T-cell (primary cell): Measurements from ENCODE around the gene ZDHHC8. TPM values are rescaled to one million over a fixed set of nuclear protein-coding genes. Genes with fewer than 3 reads are reported as not detected.

Experiments
- ATAC-seq, 4 experiments: fragments of 200-7000 bp in 3 of 4; fragments of 150-1000 bp in 1 of 4; cut with Tn5 transposase; replicated peaks in 1 of 4; 1 replicate in 3 of 4; 2 replicates in 1 of 4; pipeline ENCODE4 v1.10.0; 2021; ENCODE audit warnings: moderate library complexity in 3 of 4, mild to moderate bottlenecking in 2 of 4, moderate number of reproducible peaks in 1 of 4
- CTCF ChIA-PET, 2 donors: fragments of 300-600 bp; sonication (Branson Sonifier 250); formaldehyde crosslinking; loops; one replicate each; lab custom pipeline; 2022; ENCODE audit warnings: antibody characterized with exemption in 2 of 2; lab: Charles Lee
- POLR2A ChIA-PET, 2 donors: fragments of 300-600 bp; sonication (Branson Sonifier 250); formaldehyde crosslinking; loops; one replicate each; lab custom pipeline; 2022; ENCODE audit warnings: antibody characterized with exemption in 2 of 2; lab: Charles Lee
- DNase-seq, 35 experiments: peaks; one replicate each; pipeline versions ENCODE4 v3.0.0 to v3.0.0-alpha.2; 2013 to 2023
- H3K27ac ChIP-seq: one replicate; pipeline ENCODE4 v1.5.1; 2013; ENCODE audit warnings: low read length
- H3K27me3 ChIP-seq, 2 experiments: replicated peaks in 1 of 2; 1 replicate in 1 of 2; 2 replicates in 1 of 2; pipeline versions ENCODE4 v1.6.1 to v1.7.0; 2013; ENCODE audit warnings: low read length in 1 of 2, mixed read lengths in 1 of 2; ENCODE audit not compliant: control insufficient read depth in 2 of 2, insufficient read depth in 2 of 2; ENCODE audit errors: extremely low read depth in 1 of 2
- H3K36me3 ChIP-seq, 2 donors: 1 replicate in 1 of 2; 2 replicates in 1 of 2; pipeline versions ENCODE4 v1.6.1 to v1.7.0; 2013; ENCODE audit warnings: low read length in 1 of 2; ENCODE audit not compliant: control insufficient read depth in 2 of 2, insufficient read depth in 1 of 2; ENCODE audit errors: extremely low read depth in 1 of 2
- H3K4me1 ChIP-seq, 2 experiments: 1 replicate in 1 of 2; 2 replicates in 1 of 2; pipeline versions ENCODE4 v1.6.1 to v1.7.0; 2013; ENCODE audit warnings: low read length in 2 of 2, mixed read lengths in 1 of 2; ENCODE audit not compliant: insufficient read depth in 2 of 2, control insufficient read depth in 1 of 2; ENCODE audit errors: extremely low read depth in 1 of 2
- H3K4me3 ChIP-seq, 2 donors: 1 replicate in 1 of 2; 2 replicates in 1 of 2; pipeline versions ENCODE4 v1.5.1 to v1.7.0; 2013; ENCODE audit warnings: mild to moderate bottlenecking in 2 of 2, low read length in 1 of 2, moderate library complexity in 1 of 2; ENCODE audit not compliant: control insufficient read depth in 1 of 2; ENCODE audit errors: extremely low read depth in 1 of 2
- H3K9me3 ChIP-seq: 2 replicates; pipeline ENCODE4 v1.7.0; 2013
- H3K27ac Mint-ChIP-seq, 2 donors: one replicate each; pipeline ENCODE4 v1.8.0; 2020 to 2021; ENCODE audit warnings: mild to moderate bottlenecking in 2 of 2, mixed read lengths in 2 of 2
- H3K27me3 Mint-ChIP-seq, 2 donors: one replicate each; pipeline ENCODE4 v1.8.0; 2021 to 2022; ENCODE audit warnings: mixed read lengths in 2 of 2
- H3K36me3 Mint-ChIP-seq: one replicate; pipeline ENCODE4 v1.8.0; 2021; ENCODE audit warnings: mixed read lengths
- H3K4me1 Mint-ChIP-seq, 3 donors: one replicate each; pipeline ENCODE4 v1.8.0; 2020 to 2022; ENCODE audit warnings: mixed read lengths in 3 of 3, mild to moderate bottlenecking in 1 of 3
- H3K4me3 Mint-ChIP-seq, 3 donors: one replicate each; pipeline ENCODE4 v1.8.0; 2020 to 2022; ENCODE audit warnings: mild to moderate bottlenecking in 3 of 3, mixed read lengths in 3 of 3, moderate library complexity in 3 of 3
- H3K9me3 Mint-ChIP-seq, 3 donors: one replicate each; pipeline ENCODE4 v1.8.0; 2020 to 2022; ENCODE audit warnings: mixed read lengths in 3 of 3
- WGBS: methylation state at CpG from one replicate; pipeline ENCODE4 v1.1.5; 2013; ENCODE audit warnings: missing lambda C conversion rate; ENCODE audit not compliant: insufficient coverage; 5-methylcytosine and 5-hydroxymethylcytosine counted together
- total RNA-seq, 35 experiments: library from RNA in 6 of 35; stranded (reverse) in 6 of 35; fragments of 120-200 nt in 1 of 35; gene quantifications; one replicate each; pipeline versions ENCODE4 v1.2.1 to v1.2.4 and lab custom pipeline; 2013 to 2026

ZDHHC8 gene
- total RNA-seq, 5 donors from 2014 or later (not counting 1 experiment from before 2014, with no cell fraction given): 68.4 to 102 (median 92.1) TPM

DNA sequence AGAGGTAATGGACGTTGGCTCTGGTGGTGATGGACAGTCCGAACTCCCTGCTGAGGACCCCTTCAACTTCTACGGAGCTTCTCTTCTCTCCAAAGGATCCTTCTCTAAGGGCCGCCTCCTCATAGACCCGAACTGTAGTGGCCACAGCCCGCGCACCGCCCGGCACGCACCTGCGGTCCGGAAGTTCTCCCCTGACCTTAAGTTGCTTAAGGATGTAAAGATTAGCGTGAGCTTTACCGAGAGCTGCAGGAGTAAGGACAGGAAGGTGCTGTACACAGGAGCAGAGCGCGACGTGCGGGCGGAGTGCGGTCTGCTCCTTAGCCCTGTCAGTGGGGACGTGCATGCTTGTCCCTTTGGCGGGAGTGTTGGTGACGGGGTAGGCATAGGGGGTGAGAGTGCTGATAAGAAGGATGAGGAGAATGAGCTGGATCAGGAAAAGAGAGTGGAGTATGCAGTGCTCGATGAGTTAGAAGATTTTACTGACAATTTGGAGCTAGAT, 45.5 kb upstream of the ZDHHC8 start:
- Mint-ChIP-seq H3K27ac (peak overlapping the region in 1 of 2 donors; percentile 44), H3K4me1 (peaks cover 51 to 60% (median 60%) of the 10 kb centered on the region in 3 donors), H3K36me3 (peaks cover 39% of the 10 kb centered on the region), H3K27me3 (no peaks in the 10 kb centered on the region), H3K4me3 (no peak overlapping the region), H3K9me3 (no peaks in the 10 kb centered on the region)
- Histone ChIP-seq H3K27me3 (no peaks in the 10 kb centered on the region), H3K27ac (no peak overlapping the region), H3K4me3 (no peak overlapping the region), H3K9me3 (no peaks in the 10 kb centered on the region), H3K36me3 (peaks cover 26 to 55% of the 10 kb centered on the region in 2 donors), H3K4me1 (peaks cover 12 to 95% of the 10 kb centered on the region in 2 experiments)
- ChIA-PET CTCF (no interaction called here), POLR2A (no interaction called here)
- ATAC-seq (no peak), DNase-seq (no peak)
- WGBS: 96% methylated on average over 19 of the region's 24 CpGs

- H3K36me3 Mint-ChIP-seq: peaks cover 45% of the 10 kb centered on the region
- no peak for ATAC-seq
- peaks cover 50 to 59% (median 54%) of the 10 kb centered on the region in 3 donors for H3K4me1 Mint-ChIP-seq
- peaks cover 26 to 61% of the 10 kb centered on the region in 2 donors for H3K36me3 ChIP-seq
- no peak for DNase-seq
- no peaks in the 10 kb centered on the region for H3K27me3 Mint-ChIP-seq
- no peaks in the 10 kb centered on the region for H3K9me3 ChIP-seq
- POLR2A ChIA-PET: no interaction called here
- no peaks in the 10 kb centered on the region for H3K27me3 ChIP-seq
- H3K4me3 Mint-ChIP-seq: no peak overlapping the region
- H3K27ac ChIP-seq: no peak overlapping the region
- no peak overlapping the region for H3K4me3 ChIP-seq
- WGBS: 100% methylated on average over 5 of the region's 5 CpGs
- peaks cover 6 to 94% of the 10 kb centered on the region in 2 experiments for H3K4me1 ChIP-seq
- CTCF ChIA-PET: no interaction called here
- H3K9me3 Mint-ChIP-seq: no peaks in the 10 kb centered on the region
- H3K27ac Mint-ChIP-seq: peak overlapping the region in 1 of 2 donors; percentile 44
Observed at GRCh38 chr22:20086763-20087162, 44.8 kb upstream of the ZDHHC8 start.

- H3K9me3 ChIP-seq: no peaks in the 10 kb centered on the region
- Mint-ChIP-seq H3K4me1 (peaks cover 46 to 56% (median 47%) of the 10 kb centered on the region in 3 donors), H3K4me3 (peak overlapping the region in 2 of 3 donors; percentile 28 to 44), H3K27ac (peak overlapping the region; percentile 8 to 33), H3K9me3 (no peaks in the 10 kb centered on the region), H3K27me3 (no peaks in the 10 kb centered on the region), H3K36me3 (peaks cover 53% of the 10 kb centered on the region)
- no peaks in the 10 kb centered on the region for H3K27me3 ChIP-seq
- no peak overlapping the region for H3K27ac ChIP-seq
- DNase-seq (peak in 4 of 35 experiments; percentile 3 to 41 (median 26)), ATAC-seq (peak in 2 of 4 experiments; percentile 30 to 45)
- ChIA-PET POLR2A (interaction anchor here in 1 of 2 donors (0.6 kb wide), 1 partner anchor 759 kb away, joined by 7 read pairs; no protein-coding TSS in a partner anchor), CTCF (no interaction called here)
- H3K4me3 ChIP-seq: no peak overlapping the region
- 82% methylated on average over 14 of the region's 14 CpGs for WGBS
- H3K4me1 ChIP-seq: peaks cover 4 to 95% of the 10 kb centered on the region in 2 experiments
- H3K36me3 ChIP-seq: peaks cover 34 to 66% of the 10 kb centered on the region in 2 donors
Observed at GRCh38 chr22:20087319-20088262, 44.0 kb upstream of the ZDHHC8 start.

DNA sequence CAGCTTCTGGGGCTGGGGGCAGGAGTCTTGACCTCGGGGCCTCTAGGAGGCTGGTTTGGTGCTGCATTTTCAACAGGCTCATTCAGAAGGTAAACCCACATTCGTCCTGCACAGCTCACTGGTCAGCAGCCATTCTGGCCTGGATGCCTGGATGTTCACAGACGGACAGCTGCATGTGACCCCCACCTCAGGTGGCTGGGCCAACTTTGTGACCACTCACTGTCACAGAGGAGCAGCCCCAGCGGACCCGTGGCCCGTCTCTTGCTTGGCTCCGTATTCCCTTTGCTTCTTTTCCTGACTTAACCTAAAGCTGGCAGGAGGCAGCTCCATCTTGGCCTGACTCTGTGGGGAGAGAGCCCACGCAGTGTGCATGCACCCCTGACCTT, 43.3 kb upstream of the ZDHHC8 start:
- WGBS: 97% methylated on average over 3 of the region's 8 CpGs
- no peak for DNase-seq
- no peak overlapping the region for H3K27ac ChIP-seq
- no peaks in the 10 kb centered on the region for H3K27me3 Mint-ChIP-seq
- ChIA-PET CTCF (no interaction called here), POLR2A (interaction anchor here in 1 of 2 donors (0.6 kb wide), 1 partner anchor 759 kb away, joined by 7 read pairs; no protein-coding TSS in a partner anchor)
- H3K4me1 Mint-ChIP-seq: peaks cover 39 to 50% (median 40%) of the 10 kb centered on the region in 3 donors
- H3K36me3 Mint-ChIP-seq: peaks cover 54% of the 10 kb centered on the region
- no peaks in the 10 kb centered on the region for H3K27me3 ChIP-seq
- no peaks in the 10 kb centered on the region for H3K9me3 Mint-ChIP-seq
- H3K4me3 ChIP-seq: no peak overlapping the region
- H3K4me1 ChIP-seq: peaks cover 0 to 95% of the 10 kb centered on the region in 2 experiments
- peak overlapping the region in 1 of 2 donors; percentile 8 for H3K27ac Mint-ChIP-seq
- no peaks in the 10 kb centered on the region for H3K9me3 ChIP-seq
- ATAC-seq: no peak
- H3K36me3 ChIP-seq: peaks cover 36 to 70% of the 10 kb centered on the region in 2 donors
- H3K4me3 Mint-ChIP-seq: no peak overlapping the region

DNA sequence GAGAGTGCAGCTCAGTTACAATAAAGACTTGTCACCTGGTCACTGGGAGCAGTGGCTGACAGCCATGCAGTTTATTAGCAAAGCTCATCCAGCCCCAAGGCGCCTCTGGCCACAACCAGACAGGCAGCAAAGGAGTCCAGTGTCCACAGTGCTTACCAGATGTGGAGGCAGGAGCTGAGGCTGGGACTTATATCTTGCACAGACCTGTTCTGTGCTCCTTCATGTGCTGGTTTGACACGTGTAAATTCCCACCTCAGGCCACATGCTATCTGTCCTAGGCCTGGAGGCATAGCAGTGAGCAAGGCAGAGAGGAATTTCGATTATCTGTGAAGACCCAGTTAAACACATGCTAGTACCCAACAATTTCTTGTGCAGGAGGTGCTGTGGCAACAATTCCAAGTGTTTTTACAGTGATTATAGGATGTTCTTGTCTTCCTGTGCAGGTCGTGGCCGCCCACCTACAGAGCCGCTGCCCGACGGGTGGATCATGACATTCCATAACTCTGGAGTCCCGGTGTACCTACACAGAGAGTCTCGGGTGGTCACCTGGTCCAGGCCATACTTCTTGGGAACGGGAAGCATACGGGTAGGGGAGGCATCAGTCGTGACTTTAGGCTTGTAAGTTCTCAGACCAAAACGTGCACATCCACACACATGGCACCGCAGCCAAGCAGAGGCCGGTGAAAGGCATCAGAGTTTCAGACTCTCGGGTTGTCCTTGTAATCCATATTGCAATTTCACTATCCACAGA, 42.2 kb upstream of the ZDHHC8 start:
- POLR2A ChIA-PET: no interaction called here
- H3K27me3 ChIP-seq: no peaks in the 10 kb centered on the region
- H3K27ac Mint-ChIP-seq: peak overlapping the region in 1 of 2 donors; percentile 28
- no peak for ATAC-seq
- peaks cover 3 to 97% of the 10 kb centered on the region in 2 experiments for H3K4me1 ChIP-seq
- DNase-seq: no peak
- H3K36me3 ChIP-seq: peaks cover 46 to 81% of the 10 kb centered on the region in 2 donors
- H3K9me3 ChIP-seq: no peaks in the 10 kb centered on the region
- no peak overlapping the region for H3K27ac ChIP-seq
- no peaks in the 10 kb centered on the region for H3K27me3 Mint-ChIP-seq
- H3K36me3 Mint-ChIP-seq: peaks cover 63% of the 10 kb centered on the region
- H3K4me1 Mint-ChIP-seq: peaks cover 28 to 44% (median 34%) of the 10 kb centered on the region in 3 donors
- WGBS: 95% methylated on average over 16 of the region's 17 CpGs
- no peak overlapping the region for H3K4me3 Mint-ChIP-seq
- CTCF ChIA-PET: no interaction called here
- no peaks in the 10 kb centered on the region for H3K9me3 Mint-ChIP-seq
- H3K4me3 ChIP-seq: no peak overlapping the region
